Gastroesophageal sphincter (tissue), 3 donors: ENCODE results near the gene RPS4Y1.

Experiments used
- POLR2A ChIP-seq, 2 donors: fragments of 450-650 bp; IDR thresholded peaks; one replicate each; pipeline ENCODE4 v1.6.1; 2017; ENCODE audit warnings: antibody characterized with exemption in 2 of 2, mild to moderate bottlenecking in 2 of 2, moderate library complexity in 1 of 2
- POLR2AphosphoS5 ChIP-seq: sonication (generic); formaldehyde crosslinking; IDR thresholded peaks from one replicate; pipeline ENCODE4 v1.6.1; 2017; ENCODE audit warnings: antibody characterized with exemption
- TF ChIP-seq, protein P1 (sequence below), 4 experiments: fragments of 200-600 bp in 2 of 4; fragments of 450-650 bp in 2 of 4; sonication (generic) in 1 of 4; IDR thresholded peaks; one replicate each; pipeline ENCODE4 v1.5.1; 2017 to 2019; ENCODE audit warnings: antibody characterized with exemption in 4 of 4, mild to moderate bottlenecking in 2 of 4, moderate library complexity in 2 of 4

DNA sequence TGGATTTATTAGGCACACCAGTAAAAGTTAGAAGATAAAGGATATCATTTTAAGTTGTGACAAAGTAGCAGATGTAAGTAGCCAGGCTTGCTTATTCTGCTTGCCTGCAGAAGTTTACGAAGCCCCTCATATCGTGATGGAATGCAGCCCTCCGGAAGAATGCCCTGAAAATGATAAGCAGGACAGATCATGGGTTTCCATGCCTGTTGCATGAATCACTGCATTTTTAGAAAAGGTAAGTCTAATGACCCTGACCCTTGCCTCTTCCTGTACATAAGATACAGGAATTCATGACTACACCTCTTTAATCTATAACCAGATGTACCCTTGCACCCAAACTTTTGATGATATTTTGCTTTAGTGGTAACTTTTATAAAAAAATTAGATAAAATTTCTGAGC is 16.9 kb upstream of the RPS4Y1 start:
- TF ChIP-seq, protein P1, sequence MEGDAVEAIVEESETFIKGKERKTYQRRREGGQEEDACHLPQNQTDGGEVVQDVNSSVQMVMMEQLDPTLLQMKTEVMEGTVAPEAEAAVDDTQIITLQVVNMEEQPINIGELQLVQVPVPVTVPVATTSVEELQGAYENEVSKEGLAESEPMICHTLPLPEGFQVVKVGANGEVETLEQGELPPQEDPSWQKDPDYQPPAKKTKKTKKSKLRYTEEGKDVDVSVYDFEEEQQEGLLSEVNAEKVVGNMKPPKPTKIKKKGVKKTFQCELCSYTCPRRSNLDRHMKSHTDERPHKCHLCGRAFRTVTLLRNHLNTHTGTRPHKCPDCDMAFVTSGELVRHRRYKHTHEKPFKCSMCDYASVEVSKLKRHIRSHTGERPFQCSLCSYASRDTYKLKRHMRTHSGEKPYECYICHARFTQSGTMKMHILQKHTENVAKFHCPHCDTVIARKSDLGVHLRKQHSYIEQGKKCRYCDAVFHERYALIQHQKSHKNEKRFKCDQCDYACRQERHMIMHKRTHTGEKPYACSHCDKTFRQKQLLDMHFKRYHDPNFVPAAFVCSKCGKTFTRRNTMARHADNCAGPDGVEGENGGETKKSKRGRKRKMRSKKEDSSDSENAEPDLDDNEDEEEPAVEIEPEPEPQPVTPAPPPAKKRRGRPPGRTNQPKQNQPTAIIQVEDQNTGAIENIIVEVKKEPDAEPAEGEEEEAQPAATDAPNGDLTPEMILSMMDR (IDR thresholded peaks at IDR 0.05): no peak
- TF ChIP-seq POLR2AphosphoS5: no peak
- TF ChIP-seq POLR2A (IDR thresholded peaks at IDR 0.05): no peak
